Inflammatory macrophage (primary cell): ENCODE data around the gene MMGT1.
"Not testable (repeated sequence)": the region's sequence is repeated elsewhere in the genome, so short reads cannot be mapped to it uniquely, and the experiment has no call there.

ENCODE experiments used
- DNase-seq, 2 donors: peaks; one replicate each; pipeline ENCODE4 v3.0.0-alpha.2; 2020 to 2022

The MMGT1 gene

DNA sequence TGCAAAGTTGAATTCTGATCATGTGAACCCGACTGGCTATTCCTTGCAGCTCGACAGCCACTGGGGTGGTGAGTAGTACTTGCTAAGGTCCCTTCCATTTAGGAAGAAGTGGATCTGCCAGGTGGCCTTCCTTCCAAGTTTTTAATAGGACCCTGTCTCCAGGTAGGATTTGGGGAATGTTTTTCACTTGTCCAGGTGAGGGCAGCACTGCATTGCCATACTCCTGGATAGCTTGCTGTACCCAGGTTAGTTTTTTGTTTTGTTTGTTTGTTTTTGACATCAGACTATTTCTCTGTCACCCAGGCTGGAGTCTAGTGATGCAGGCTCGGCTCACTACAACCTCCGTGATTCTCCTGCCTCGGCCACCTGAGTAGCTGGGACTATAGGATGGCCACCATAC, 50.4 kb downstream of the MMGT1 start:
- no peak for DNase-seq

DNA sequence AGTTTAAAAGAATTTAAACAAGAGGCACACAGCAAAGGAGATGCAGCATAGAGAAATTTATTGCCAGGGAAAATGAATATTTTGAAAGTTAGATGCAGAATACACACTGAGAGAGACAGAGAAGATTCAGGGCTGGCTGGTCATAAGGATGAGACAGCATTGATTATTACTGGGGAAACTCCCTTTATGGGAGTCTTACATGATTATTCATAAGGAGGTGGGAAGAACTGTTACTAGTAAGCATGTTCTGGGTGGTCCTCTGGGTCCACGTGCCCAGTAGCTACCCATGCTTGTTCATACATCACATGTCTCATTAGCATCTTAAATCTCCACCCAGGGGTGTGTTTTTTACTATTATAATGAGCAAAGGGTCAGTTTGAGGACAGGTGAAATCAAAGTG, 53.3 kb downstream of the MMGT1 start:
- not testable (repeated sequence) for DNase-seq

DNA sequence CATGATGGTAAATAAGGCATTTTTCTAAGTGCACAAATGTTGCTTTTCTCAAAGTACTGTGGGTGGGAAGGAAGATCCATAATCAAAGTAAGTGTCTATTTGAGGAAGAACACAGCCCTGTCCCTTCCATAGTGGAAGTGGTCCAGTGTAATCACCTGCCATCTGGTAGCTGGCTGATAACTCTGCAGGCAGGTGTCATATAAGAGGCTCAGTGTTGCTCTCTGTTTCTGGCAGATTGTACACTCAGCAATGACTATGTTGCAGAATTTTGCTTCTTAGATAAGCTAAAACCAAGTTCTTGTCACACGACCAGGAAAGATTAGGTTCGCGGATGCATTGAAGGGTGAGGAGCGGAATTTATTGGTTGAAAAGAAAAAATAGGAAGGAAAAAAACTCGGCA, 59.4 kb downstream of the MMGT1 start:
- no peak for DNase-seq
